ENCODE data around the gene KIF21B.

The KIF21B gene

DNA sequence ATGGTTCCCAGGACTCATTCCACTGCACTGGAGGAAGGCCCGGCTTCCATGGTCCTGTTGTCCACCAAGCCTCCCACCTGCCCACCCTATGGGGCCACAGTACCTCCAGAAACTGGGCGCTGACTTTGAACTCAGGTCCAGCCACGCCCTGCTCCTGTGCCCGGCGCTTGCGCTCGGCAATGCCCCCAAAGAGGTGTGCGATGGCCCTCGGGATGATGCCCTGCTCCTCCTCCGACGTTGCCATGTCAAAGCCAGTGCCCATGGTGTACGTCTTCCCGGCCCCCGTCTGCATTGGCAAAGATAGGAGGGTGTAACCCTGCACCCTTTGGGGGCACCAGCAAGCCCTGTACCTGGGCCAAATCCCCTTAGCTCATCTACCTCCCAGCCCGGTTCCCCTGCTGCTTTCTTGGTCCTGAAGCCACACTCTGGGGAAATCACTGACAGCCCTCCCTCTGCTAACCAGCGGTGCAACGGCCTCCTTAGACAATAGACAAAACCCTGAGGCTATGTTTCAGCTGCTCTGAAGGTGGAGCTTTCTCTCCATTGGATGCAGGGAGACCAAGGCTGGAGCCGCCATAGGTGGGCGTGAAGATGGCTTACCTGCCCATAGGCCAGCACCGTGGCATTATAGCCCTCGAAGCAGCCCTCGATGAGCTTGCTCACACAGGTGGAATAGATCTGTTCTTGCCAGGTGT lies 14.7 kb downstream of the KIF21B start:
- Histone ChIP-seq H3K4me1 (ENCODE audit: control insufficient read depth, insufficient read depth, low read length, poor library complexity, severe bottlenecking) (peaks cover 15% of the 10 kb centered on the region), H3K36me3 (ENCODE audit: control insufficient read depth, insufficient read depth, low read length) (no peaks in the 10 kb centered on the region), H3K4me3 (ENCODE audit: extremely low read depth, insufficient read depth, low read length, poor library complexity, severe bottlenecking) (no peak overlapping the region), H3K9me3 (ENCODE audit: control insufficient read depth, low read length) (no peaks in the 10 kb centered on the region), H3K27ac (ENCODE audit: low read depth, low read length, severe bottlenecking) (no peak overlapping the region)
- WGBS, 2 experiments (ENCODE audit: insufficient coverage in 2 of 2) = 91 to 95% methylated on average over 22 of the region's 22 CpGs

DNA sequence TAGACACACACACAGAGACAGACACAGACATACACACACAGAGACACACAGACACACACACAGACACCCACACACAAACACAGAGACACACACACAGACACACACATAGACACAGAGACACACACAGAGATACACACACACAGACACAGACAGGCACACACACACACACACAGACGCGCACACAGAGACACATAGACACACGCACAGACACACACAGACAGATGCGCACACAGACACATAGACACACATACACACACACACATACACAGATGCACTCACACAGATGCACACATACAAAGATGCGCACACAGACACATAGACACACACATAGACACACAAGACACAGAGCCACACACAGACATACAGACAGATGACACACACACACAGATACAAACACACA lies 16.0 kb downstream of the KIF21B start:
- WGBS, 2 experiments (ENCODE audit: insufficient coverage in 2 of 2) = 97 to 100% methylated on average over 3 to 5 of the region's 5 CpGs
- no peaks in the 10 kb centered on the region for H3K9me3 ChIP-seq (ENCODE audit: control insufficient read depth, low read length)
- no peak overlapping the region for H3K27ac ChIP-seq (ENCODE audit: low read depth, low read length, severe bottlenecking)
- H3K4me1 ChIP-seq (ENCODE audit: control insufficient read depth, insufficient read depth, low read length, poor library complexity, severe bottlenecking) = peaks cover 10% of the 10 kb centered on the region
- no peaks in the 10 kb centered on the region for H3K36me3 ChIP-seq (ENCODE audit: control insufficient read depth, insufficient read depth, low read length)
- H3K4me3 ChIP-seq (ENCODE audit: extremely low read depth, insufficient read depth, low read length, poor library complexity, severe bottlenecking) = no peak overlapping the region

DNA sequence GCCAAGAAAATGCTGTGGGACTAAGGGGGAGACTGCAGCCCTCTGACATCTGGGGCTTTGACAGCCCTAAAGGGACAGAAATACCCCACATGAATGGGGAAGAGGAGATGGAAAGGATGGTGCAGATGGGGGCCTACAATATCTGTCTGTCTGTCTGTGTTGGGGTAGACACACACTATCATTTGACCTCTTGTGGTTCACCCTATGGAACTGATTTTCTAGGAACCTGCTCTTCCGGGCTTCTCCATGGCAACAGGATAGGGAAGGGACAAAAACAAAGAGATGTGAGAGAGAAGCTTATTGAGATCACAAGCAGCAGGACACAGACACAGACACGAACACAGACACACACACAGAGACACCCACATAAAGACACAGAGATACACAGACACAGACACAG lies 17.1 kb downstream of the KIF21B start:
- Histone ChIP-seq H3K9me3 (ENCODE audit: control insufficient read depth, low read length) (no peaks in the 10 kb centered on the region), H3K4me1 (ENCODE audit: control insufficient read depth, insufficient read depth, low read length, poor library complexity, severe bottlenecking) (peaks cover 10% of the 10 kb centered on the region), H3K27ac (ENCODE audit: low read depth, low read length, severe bottlenecking) (peak overlapping the region; percentile 5), H3K4me3 (ENCODE audit: extremely low read depth, insufficient read depth, low read length, poor library complexity, severe bottlenecking) (no peak overlapping the region), H3K36me3 (ENCODE audit: control insufficient read depth, insufficient read depth, low read length) (peaks cover 3% of the 10 kb centered on the region)
- 60% methylated on average over 1 of the region's 2 CpGs; no CpG with 5 or more reads in 1 of the 2 experiments for WGBS, 2 experiments (ENCODE audit: insufficient coverage in 2 of 2)

DNA sequence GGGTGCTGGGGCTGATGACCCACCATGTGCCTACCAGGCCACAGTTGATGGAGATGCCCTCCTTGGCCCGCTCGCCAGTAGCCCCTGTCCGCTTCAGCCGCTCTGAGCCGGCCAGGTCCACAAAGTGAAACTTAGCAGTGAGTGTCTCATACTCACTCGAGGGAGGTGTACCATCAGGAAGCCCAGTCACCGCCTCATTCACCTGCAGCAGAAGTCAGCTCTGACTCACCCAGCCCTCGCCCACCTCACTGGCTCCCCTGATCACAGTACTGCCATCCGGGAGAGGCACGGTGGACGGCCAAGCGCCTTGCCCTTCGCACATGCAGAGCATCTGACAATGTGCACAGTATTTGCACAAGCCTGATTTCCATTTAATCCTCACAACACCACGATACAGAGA lies 18.8 kb downstream of the KIF21B start:
- H3K36me3 ChIP-seq (ENCODE audit: control insufficient read depth, insufficient read depth, low read length) = peaks cover 6% of the 10 kb centered on the region

DNA sequence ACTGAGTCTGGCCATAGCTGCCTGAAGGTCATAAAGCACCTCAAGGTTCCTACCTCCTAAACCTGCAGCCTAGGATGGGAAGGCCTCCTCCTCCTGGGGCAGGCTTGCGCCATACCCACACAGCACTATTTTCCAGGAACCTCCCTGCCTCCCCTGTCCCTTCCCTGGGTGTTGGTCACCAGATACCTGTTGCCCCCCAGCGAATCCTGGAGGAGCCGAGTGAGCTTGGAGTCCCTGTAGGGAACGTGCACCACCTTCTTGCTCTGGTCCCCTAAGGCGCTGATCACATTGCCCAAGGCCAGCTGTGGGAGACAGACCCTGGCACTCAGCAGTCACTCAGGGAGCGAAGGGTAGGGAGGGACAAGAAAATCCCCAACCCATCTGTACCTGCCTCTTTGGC lies 19.4 kb downstream of the KIF21B start:
- H3K27ac ChIP-seq (ENCODE audit: low read depth, low read length, severe bottlenecking) = no peak overlapping the region
- 93 to 98% methylated on average over 5 to 6 of the region's 6 CpGs for WGBS, 2 experiments (ENCODE audit: insufficient coverage in 2 of 2)
- H3K9me3 ChIP-seq (ENCODE audit: control insufficient read depth, low read length) = no peaks in the 10 kb centered on the region
- no peaks in the 10 kb centered on the region for H3K4me1 ChIP-seq (ENCODE audit: control insufficient read depth, insufficient read depth, low read length, poor library complexity, severe bottlenecking)
- no peak overlapping the region for H3K4me3 ChIP-seq (ENCODE audit: extremely low read depth, insufficient read depth, low read length, poor library complexity, severe bottlenecking)
- H3K36me3 ChIP-seq (ENCODE audit: control insufficient read depth, insufficient read depth, low read length) = peaks cover 8% of the 10 kb centered on the region

More for the DNA sequence above, 18.8 kb downstream of the KIF21B start:
- Histone ChIP-seq H3K4me1 (ENCODE audit: control insufficient read depth, insufficient read depth, low read length, poor library complexity, severe bottlenecking) (peaks cover under 1% of the 10 kb centered on the region), H3K27ac (ENCODE audit: low read depth, low read length, severe bottlenecking) (no peak overlapping the region), H3K9me3 (ENCODE audit: control insufficient read depth, low read length) (no peaks in the 10 kb centered on the region), H3K4me3 (ENCODE audit: extremely low read depth, insufficient read depth, low read length, poor library complexity, severe bottlenecking) (no peak overlapping the region)
- WGBS, 2 experiments (ENCODE audit: insufficient coverage in 2 of 2) = 95 to 96% methylated on average over 14 of the region's 14 CpGs

GRCh38 chr1:201002510-201002909 lies 21.0 kb downstream of the KIF21B start:
- Histone ChIP-seq H3K4me1 (ENCODE audit: control insufficient read depth, insufficient read depth, low read length, poor library complexity, severe bottlenecking) (no peaks in the 10 kb centered on the region), H3K4me3 (ENCODE audit: extremely low read depth, insufficient read depth, low read length, poor library complexity, severe bottlenecking) (no peak overlapping the region), H3K9me3 (ENCODE audit: control insufficient read depth, low read length) (no peaks in the 10 kb centered on the region), H3K27ac (ENCODE audit: low read depth, low read length, severe bottlenecking) (no peak overlapping the region), H3K36me3 (ENCODE audit: control insufficient read depth, insufficient read depth, low read length) (peaks cover 8% of the 10 kb centered on the region)
- WGBS, 2 experiments (ENCODE audit: insufficient coverage in 2 of 2) = 92 to 100% methylated on average over 1 of the region's 1 CpG

DNA sequence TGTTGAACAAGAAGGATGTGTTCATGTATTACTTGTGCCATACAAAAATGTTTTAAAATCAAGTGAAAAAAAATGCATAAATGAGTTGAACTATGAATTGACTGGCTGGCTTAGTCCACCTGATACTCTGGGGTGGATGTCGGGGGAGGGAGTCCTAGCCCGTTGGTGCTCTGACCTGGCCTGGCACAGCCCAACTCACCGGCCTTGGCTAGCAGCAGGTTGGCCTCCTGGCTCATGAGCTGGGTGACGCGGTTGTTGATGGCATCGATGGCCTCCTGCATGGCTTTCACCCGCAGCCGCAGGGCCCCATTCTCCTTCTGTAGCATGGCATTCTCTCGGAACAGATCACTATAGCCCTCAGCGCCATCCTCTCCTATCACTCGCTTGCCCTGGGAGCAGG lies 21.6 kb downstream of the KIF21B start:
- Histone ChIP-seq H3K4me1 (ENCODE audit: control insufficient read depth, insufficient read depth, low read length, poor library complexity, severe bottlenecking) (no peaks in the 10 kb centered on the region), H3K36me3 (ENCODE audit: control insufficient read depth, insufficient read depth, low read length) (peaks cover 8% of the 10 kb centered on the region), H3K27ac (ENCODE audit: low read depth, low read length, severe bottlenecking) (no peak overlapping the region), H3K9me3 (ENCODE audit: control insufficient read depth, low read length) (no peaks in the 10 kb centered on the region), H3K4me3 (ENCODE audit: extremely low read depth, insufficient read depth, low read length, poor library complexity, severe bottlenecking) (no peak overlapping the region)
- 82 to 84% methylated on average over 8 to 9 of the region's 11 CpGs for WGBS, 2 experiments (ENCODE audit: insufficient coverage in 2 of 2)

DNA sequence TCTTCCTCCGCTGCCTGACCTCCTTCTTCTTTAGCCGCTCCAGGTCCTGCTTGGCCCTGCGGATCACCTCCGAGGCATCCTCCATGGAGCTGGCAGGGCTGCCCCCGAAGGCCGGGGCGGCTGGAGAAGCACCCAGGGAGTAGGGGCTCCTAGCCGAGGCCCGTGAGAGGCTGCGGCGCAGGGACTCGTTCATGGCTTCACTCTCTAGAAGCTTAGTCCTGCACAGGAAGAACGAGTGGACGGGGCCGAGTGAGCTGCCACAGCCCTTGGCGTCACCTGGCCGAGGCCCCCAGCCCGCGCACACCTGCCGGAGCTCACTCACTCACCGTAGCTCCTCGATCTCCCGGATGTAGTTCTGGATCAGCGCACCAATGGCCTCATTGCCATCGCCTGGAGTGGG lies 23.1 kb downstream of the KIF21B start:
- Histone ChIP-seq H3K36me3 (ENCODE audit: control insufficient read depth, insufficient read depth, low read length) (peaks cover 8% of the 10 kb centered on the region), H3K4me3 (ENCODE audit: extremely low read depth, insufficient read depth, low read length, poor library complexity, severe bottlenecking) (no peak overlapping the region)
- WGBS, 2 experiments (ENCODE audit: insufficient coverage in 2 of 2) = 92 to 94% methylated on average over 14 to 22 of the region's 25 CpGs

GRCh38 chr1:200999667-201000066 lies 23.8 kb downstream of the KIF21B start:
- H3K36me3 ChIP-seq (ENCODE audit: control insufficient read depth, insufficient read depth, low read length) = peaks cover 8% of the 10 kb centered on the region
- H3K9me3 ChIP-seq (ENCODE audit: control insufficient read depth, low read length) = no peaks in the 10 kb centered on the region
- 85 to 94% methylated on average over 7 to 13 of the region's 14 CpGs for WGBS, 2 experiments (ENCODE audit: insufficient coverage in 2 of 2)
- H3K4me3 ChIP-seq (ENCODE audit: extremely low read depth, insufficient read depth, low read length, poor library complexity, severe bottlenecking) = no peak overlapping the region
- no peak overlapping the region for H3K27ac ChIP-seq (ENCODE audit: low read depth, low read length, severe bottlenecking)
- H3K4me1 ChIP-seq (ENCODE audit: control insufficient read depth, insufficient read depth, low read length, poor library complexity, severe bottlenecking) = no peaks in the 10 kb centered on the region

More for the DNA sequence above, 23.1 kb downstream of the KIF21B start:
- H3K9me3 ChIP-seq (ENCODE audit: control insufficient read depth, low read length) = no peaks in the 10 kb centered on the region
- no peak overlapping the region for H3K27ac ChIP-seq (ENCODE audit: low read depth, low read length, severe bottlenecking)
- no peaks in the 10 kb centered on the region for H3K4me1 ChIP-seq (ENCODE audit: control insufficient read depth, insufficient read depth, low read length, poor library complexity, severe bottlenecking)

- H3K9me3 ChIP-seq (ENCODE audit: control insufficient read depth, low read length) = no peaks in the 10 kb centered on the region
- no peaks in the 10 kb centered on the region for H3K4me1 ChIP-seq (ENCODE audit: control insufficient read depth, insufficient read depth, low read length, poor library complexity, severe bottlenecking)
- no peak overlapping the region for H3K4me3 ChIP-seq (ENCODE audit: extremely low read depth, insufficient read depth, low read length, poor library complexity, severe bottlenecking)
- peaks cover 8% of the 10 kb centered on the region for H3K36me3 ChIP-seq (ENCODE audit: control insufficient read depth, insufficient read depth, low read length)
- 93 to 98% methylated on average over 16 of the region's 16 CpGs for WGBS, 2 experiments (ENCODE audit: insufficient coverage in 2 of 2)
- H3K27ac ChIP-seq (ENCODE audit: low read depth, low read length, severe bottlenecking) = no peak overlapping the region
Measured at GRCh38 chr1:200998323-200998722, 25.2 kb downstream of the KIF21B start.

GRCh38 chr1:200992382-200993048 lies 31.0 kb downstream of the KIF21B start:
- Histone ChIP-seq H3K4me1 (ENCODE audit: control insufficient read depth, insufficient read depth, low read length, poor library complexity, severe bottlenecking) (no peaks in the 10 kb centered on the region), H3K27ac (ENCODE audit: low read depth, low read length, severe bottlenecking) (no peak overlapping the region), H3K4me3 (ENCODE audit: extremely low read depth, insufficient read depth, low read length, poor library complexity, severe bottlenecking) (no peak overlapping the region), H3K36me3 (ENCODE audit: control insufficient read depth, insufficient read depth, low read length) (peaks cover 17% of the 10 kb centered on the region), H3K9me3 (ENCODE audit: control insufficient read depth, low read length) (no peaks in the 10 kb centered on the region)
- 84 to 98% methylated on average over 4 of the region's 4 CpGs for WGBS, 2 experiments (ENCODE audit: insufficient coverage in 2 of 2)
